Retinal pigment epithelial cell (primary cell): ENCODE data around the gene ASPN.

ENCODE experiments used
- DNase-seq: peaks from one replicate; pipeline ENCODE4 v3.0.0-alpha.2; 2010; ENCODE audit warnings: low read depth
- H3K4me3 ChIP-seq: 2 replicates; pipeline ENCODE4 v1.5.1; 2011; ENCODE audit warnings: mild to moderate bottlenecking, low read length, control low read depth, moderate library complexity
- TF ChIP-seq, protein P1 (sequence below): conservative IDR thresholded peaks from 2 replicates; pipeline ENCODE4 v1.5.1; 2011; ENCODE audit warnings: low read depth, low read length, control low read depth, inconsistent platforms

ASPN gene

DNA sequence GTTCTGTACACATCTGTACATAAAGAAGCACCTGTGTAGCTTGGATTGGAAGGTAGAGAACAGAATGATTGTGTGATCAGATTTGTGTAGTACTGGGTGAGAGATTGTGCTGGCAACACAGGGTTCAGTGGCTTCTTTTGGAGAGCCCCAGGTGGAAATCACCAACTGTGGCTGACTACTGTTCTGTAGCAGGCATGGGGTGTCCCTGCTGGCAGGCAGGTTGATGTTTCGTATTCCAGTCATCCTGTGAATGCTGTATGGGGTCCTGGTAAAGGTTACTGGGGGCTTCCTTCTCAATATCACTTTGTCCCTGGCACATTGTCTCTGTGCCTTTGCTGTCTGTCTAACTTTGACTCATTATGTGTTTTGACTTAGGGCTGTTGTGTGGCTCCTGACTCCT lies 5.3 kb downstream of the ASPN start:
- H3K4me3 ChIP-seq: no peak overlapping the region
- DNase-seq: no peak
- TF ChIP-seq, protein P1, sequence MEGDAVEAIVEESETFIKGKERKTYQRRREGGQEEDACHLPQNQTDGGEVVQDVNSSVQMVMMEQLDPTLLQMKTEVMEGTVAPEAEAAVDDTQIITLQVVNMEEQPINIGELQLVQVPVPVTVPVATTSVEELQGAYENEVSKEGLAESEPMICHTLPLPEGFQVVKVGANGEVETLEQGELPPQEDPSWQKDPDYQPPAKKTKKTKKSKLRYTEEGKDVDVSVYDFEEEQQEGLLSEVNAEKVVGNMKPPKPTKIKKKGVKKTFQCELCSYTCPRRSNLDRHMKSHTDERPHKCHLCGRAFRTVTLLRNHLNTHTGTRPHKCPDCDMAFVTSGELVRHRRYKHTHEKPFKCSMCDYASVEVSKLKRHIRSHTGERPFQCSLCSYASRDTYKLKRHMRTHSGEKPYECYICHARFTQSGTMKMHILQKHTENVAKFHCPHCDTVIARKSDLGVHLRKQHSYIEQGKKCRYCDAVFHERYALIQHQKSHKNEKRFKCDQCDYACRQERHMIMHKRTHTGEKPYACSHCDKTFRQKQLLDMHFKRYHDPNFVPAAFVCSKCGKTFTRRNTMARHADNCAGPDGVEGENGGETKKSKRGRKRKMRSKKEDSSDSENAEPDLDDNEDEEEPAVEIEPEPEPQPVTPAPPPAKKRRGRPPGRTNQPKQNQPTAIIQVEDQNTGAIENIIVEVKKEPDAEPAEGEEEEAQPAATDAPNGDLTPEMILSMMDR: no peak

DNA sequence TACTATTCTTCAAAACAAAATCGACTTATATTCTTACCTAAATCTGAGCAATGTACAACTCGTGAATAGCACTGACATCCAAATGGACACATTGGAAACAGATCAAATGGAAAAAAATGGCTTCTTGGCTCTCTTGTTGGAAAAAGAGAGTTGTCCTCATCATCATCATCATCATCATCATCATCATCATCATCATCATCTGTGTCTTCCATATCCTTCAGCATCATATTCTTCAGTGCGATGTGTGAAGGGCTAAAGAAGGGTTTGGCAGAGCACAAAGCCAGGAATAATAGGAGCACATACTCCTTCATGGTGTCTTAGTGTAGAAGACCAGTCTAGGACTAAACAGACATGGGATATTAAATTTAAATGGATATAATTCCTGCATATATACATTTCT lies 7.7 kb downstream of the ASPN start:
- DNase-seq: no peak
- no peak overlapping the region for H3K4me3 ChIP-seq
- TF ChIP-seq, protein P1: no peak

DNA sequence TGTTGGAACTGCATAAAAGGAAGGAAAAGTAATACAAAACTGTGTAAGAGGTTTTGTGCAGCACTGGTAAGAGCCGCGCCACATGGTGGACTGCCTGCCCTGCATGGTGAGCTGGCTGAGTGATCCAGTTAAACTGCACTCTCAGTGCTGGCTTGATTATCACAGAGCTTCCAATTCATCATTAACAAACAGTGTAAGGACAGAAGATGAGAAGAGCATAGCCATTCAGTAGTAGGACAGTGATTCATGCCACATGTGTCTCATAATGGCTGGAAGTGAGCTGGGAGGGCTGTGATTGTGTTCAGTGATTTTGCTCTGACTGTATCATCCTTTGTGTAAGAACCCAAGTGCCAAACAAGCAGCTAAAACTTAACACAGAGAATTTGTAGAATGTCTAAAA lies 14.1 kb downstream of the ASPN start:
- TF ChIP-seq, protein P1: no peak
- no peak overlapping the region for H3K4me3 ChIP-seq
- no peak for DNase-seq

DNA sequence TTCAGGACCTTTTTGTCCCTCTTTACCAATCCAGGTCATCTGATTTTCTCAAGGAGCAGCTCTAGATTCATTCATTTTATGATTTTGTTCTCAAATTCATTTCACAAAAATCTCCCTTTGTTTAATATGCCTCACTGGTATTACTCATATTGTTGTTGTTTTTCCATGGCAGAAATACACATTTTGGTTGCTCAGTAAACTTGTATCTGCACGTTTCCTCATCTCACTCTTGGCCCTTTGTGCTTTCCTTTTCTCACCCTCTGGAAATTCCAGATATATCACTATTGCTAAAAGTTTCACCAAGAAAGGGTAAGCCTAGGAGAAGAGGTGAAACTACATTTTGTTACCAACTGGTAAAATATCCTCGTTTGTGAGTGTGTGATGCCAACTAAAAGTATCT lies 14.8 kb downstream of the ASPN start:
- H3K4me3 ChIP-seq: no peak overlapping the region
- TF ChIP-seq, protein P1: no peak
- DNase-seq: no peak

DNA sequence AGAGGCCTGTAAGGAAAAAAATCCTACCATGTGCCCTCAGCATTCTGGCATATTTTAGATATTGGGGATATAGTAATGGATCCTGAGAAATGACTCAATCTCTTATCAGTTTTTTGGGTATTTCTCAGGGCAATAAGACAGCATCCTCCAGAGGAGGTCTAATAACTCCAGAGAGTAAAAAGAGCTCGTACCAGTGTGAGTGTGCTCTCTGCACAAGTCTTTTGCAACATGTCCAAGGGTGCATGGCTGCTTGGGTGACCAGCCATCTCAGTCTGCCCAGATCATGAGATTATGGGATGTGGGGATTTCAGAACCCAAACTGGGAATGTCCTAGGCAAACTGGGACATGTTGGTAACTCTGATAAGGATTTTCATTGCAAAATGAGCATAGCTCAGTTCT lies 15.3 kb downstream of the ASPN start:
- no peak for DNase-seq
- H3K4me3 ChIP-seq: no peak overlapping the region
- TF ChIP-seq, protein P1: no peak

DNA sequence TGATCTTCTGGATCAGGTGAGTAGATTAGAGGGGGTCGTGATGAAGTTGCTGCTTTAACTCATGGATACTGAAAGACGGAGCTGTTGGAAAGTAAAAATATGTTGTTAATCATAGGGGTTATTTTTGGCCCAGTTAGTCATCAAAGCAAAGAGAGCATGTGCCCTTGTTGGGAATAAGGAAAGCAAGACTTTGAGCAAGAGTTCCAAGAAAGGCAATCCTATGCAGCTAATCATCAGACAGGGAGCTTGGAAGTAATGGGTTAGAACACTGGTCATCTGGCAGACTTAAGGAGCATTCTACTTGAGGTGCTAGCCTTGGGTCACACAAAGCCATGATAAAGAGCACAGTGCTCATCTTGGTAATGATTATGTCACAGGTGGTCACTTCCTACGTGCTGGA lies 18.3 kb downstream of the ASPN start:
- TF ChIP-seq, protein P1: no peak
- DNase-seq: peak; percentile 65

DNA sequence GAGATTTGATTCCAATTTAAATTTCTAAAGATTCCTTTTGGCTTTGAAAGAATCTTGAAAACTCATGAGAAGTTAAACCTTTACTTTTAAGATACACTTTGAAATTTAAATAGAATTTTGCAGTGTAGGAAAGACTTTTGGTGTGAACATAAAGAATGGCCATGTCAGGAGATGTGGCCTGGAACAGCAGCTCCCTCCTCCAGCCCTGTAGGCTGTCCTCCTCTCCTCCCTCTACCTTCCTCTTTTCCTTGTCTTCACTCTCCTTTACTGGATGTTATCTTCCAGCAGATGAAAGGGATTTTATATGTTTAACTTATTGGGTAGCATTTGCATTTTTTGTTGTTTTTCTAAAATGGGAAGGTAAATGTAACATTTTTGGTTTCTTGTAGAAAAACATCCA lies 18.9 kb downstream of the ASPN start:
- no peak for DNase-seq
- no peak overlapping the region for H3K4me3 ChIP-seq
- TF ChIP-seq, protein P1: no peak

More for the DNA sequence above, 18.3 kb downstream of the ASPN start:
- no peak overlapping the region for H3K4me3 ChIP-seq
